Adipocyte (in vitro differentiated cells): ENCODE results near the gene CCNQ.

Source experiments
- DNase-seq: peaks from one replicate; pipeline ENCODE4 v3.0.0-alpha.2; 2015; ENCODE audit warnings: low read depth
- H3K27me3 ChIP-seq: replicated peaks from 2 replicates; pipeline ENCODE4 v1.7.0; 2013; ENCODE audit warnings: mild to moderate bottlenecking, low read length, moderate library complexity; ENCODE audit not compliant: control insufficient read depth, insufficient read depth
- H3K36me3 ChIP-seq: 2 replicates; pipeline ENCODE4 v1.7.0; 2013; ENCODE audit warnings: low read length, mild to moderate bottlenecking, moderate library complexity; ENCODE audit not compliant: control insufficient read depth, insufficient read depth, severe bottlenecking
- H3K4me1 ChIP-seq: 2 replicates; pipeline ENCODE4 v1.7.0; 2013; ENCODE audit warnings: mild to moderate bottlenecking, low read length, moderate library complexity; ENCODE audit not compliant: control insufficient read depth, insufficient read depth
- H3K4me3 ChIP-seq: 2 replicates; pipeline ENCODE4 v1.7.0; 2013; ENCODE audit warnings: mild to moderate bottlenecking, low read length, moderate library complexity
- H3K9ac ChIP-seq: 2 replicates; pipeline ENCODE4 v1.7.0; 2013; ENCODE audit warnings: mild to moderate bottlenecking, low read length, moderate library complexity
- H3K9me3 ChIP-seq: 2 replicates; pipeline ENCODE4 v1.7.0; 2013; ENCODE audit warnings: mild to moderate bottlenecking, low read length, moderate library complexity; ENCODE audit not compliant: control insufficient read depth

Gene CCNQ

GRCh38 chrX:153576961-153577360 is 22.0 kb downstream of the CCNQ start:
- peaks cover 48% of the 10 kb centered on the region for H3K27me3 ChIP-seq
- H3K9me3 ChIP-seq: no peaks in the 10 kb centered on the region
- H3K9ac ChIP-seq: no peak overlapping the region
- H3K36me3 ChIP-seq: no peaks in the 10 kb centered on the region
- no peaks in the 10 kb centered on the region for H3K4me1 ChIP-seq
- DNase-seq: no peak
- H3K4me3 ChIP-seq: no peak overlapping the region

DNA sequence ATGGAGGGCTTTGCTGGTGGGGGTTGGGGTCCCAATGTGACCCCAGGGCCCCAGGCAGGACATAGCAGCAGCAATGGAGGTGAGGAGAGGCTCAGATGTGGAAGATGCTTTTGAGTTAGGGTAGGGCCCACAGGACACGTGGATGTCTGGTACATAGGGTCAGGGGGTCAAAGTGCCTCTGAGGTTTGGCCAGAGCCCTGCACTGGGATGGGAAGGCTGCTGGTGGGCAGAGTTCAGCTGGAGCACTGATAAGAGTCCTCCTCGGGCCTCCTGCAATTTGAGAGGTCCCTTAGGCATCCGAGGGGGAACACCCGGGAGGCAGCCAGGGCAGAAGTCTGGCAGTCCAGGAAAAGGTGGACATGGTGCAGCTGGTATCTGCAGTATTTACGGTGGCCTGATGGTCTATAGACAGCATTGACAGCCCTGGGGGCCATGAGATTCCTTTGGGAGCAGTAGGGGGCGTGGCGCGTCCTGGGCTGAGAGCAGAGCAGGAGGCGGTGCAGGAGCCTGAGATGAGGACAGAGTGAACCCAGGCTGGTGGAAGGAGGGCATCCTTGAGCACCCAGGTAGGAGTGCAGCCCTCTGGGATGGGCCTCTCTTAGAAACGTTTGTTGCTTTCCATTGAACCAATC is 22.6 kb downstream of the CCNQ start:
- no peak overlapping the region for H3K9ac ChIP-seq
- H3K36me3 ChIP-seq: no peaks in the 10 kb centered on the region
- H3K27me3 ChIP-seq: peaks cover 51% of the 10 kb centered on the region
- H3K4me1 ChIP-seq: no peaks in the 10 kb centered on the region
- H3K4me3 ChIP-seq: no peak overlapping the region
- no peak for DNase-seq
- no peaks in the 10 kb centered on the region for H3K9me3 ChIP-seq

GRCh38 chrX:153573984-153574383 is 25.0 kb downstream of the CCNQ start:
- H3K4me1 ChIP-seq: no peaks in the 10 kb centered on the region
- no peak overlapping the region for H3K9ac ChIP-seq
- DNase-seq: no peak
- H3K27me3 ChIP-seq: peaks cover 52% of the 10 kb centered on the region
- H3K9me3 ChIP-seq: peaks cover 2% of the 10 kb centered on the region
- no peaks in the 10 kb centered on the region for H3K36me3 ChIP-seq
- H3K4me3 ChIP-seq: no peak overlapping the region

- Histone ChIP-seq H3K27me3 (peaks cover 61% of the 10 kb centered on the region), H3K36me3 (no peaks in the 10 kb centered on the region), H3K4me1 (no peaks in the 10 kb centered on the region), H3K9ac (no peak overlapping the region), H3K4me3 (no peak overlapping the region), H3K9me3 (peaks cover 2% of the 10 kb centered on the region)
- DNase-seq: no peak
Observed at GRCh38 chrX:153572601-153573000, 26.3 kb downstream of the CCNQ start.

GRCh38 chrX:153571534-153571908 is 27.4 kb downstream of the CCNQ start:
- H3K36me3 ChIP-seq: no peaks in the 10 kb centered on the region
- no peak overlapping the region for H3K4me3 ChIP-seq
- peaks cover 67% of the 10 kb centered on the region for H3K27me3 ChIP-seq
- H3K4me1 ChIP-seq: no peaks in the 10 kb centered on the region
- no peak for DNase-seq
- H3K9me3 ChIP-seq: peaks cover 2% of the 10 kb centered on the region
- no peak overlapping the region for H3K9ac ChIP-seq

GRCh38 chrX:153569475-153569874 is 29.5 kb downstream of the CCNQ start:
- Histone ChIP-seq H3K4me1 (no peaks in the 10 kb centered on the region), H3K9me3 (peaks cover 2% of the 10 kb centered on the region), H3K27me3 (peaks cover 71% of the 10 kb centered on the region), H3K36me3 (no peaks in the 10 kb centered on the region), H3K9ac (no peak overlapping the region), H3K4me3 (no peak overlapping the region)
- DNase-seq: no peak

DNA sequence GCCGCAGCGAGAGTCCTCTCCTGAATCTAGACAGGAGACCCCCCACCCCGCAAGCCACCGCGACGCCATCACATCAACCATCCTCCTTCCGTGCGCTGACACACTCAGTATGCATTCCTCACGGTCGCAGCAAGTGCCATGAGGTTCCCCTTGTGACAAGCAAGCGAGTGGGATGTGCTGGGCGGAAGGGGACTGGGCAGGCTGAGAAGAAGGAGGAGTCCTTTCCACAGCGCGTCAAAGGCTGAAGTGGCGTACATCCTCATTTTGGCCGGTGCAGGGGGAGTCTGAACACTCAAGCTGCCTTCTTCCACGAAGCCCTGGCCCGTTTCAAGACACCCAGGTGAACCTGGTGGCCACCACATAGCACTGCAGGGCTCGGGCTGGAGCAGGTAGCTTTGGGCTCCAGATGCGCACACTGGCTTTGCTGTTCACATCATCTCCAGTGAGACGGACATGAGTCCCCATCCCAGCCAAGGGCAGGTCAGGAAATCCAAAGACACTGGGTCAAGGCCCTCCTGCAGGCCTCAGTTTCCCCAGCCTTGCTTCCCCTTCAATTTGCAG is 30.4 kb downstream of the CCNQ start:
- no peak overlapping the region for H3K9ac ChIP-seq
- no peaks in the 10 kb centered on the region for H3K36me3 ChIP-seq
- no peak for DNase-seq
- peaks cover 62% of the 10 kb centered on the region for H3K27me3 ChIP-seq
- H3K4me1 ChIP-seq: no peaks in the 10 kb centered on the region
- no peak overlapping the region for H3K4me3 ChIP-seq
- peaks cover 2% of the 10 kb centered on the region for H3K9me3 ChIP-seq

GRCh38 chrX:153565996-153566580 is 32.9 kb downstream of the CCNQ start:
- Histone ChIP-seq H3K27me3 (peaks cover 53% of the 10 kb centered on the region), H3K36me3 (no peaks in the 10 kb centered on the region), H3K4me1 (no peaks in the 10 kb centered on the region), H3K9ac (no peak overlapping the region), H3K4me3 (no peak overlapping the region), H3K9me3 (peaks cover 2% of the 10 kb centered on the region)
- DNase-seq: no peak

GRCh38 chrX:153564047-153564606 is 34.8 kb downstream of the CCNQ start:
- Histone ChIP-seq H3K9ac (no peak overlapping the region), H3K36me3 (no peaks in the 10 kb centered on the region), H3K4me1 (peaks cover 5% of the 10 kb centered on the region), H3K27me3 (peaks cover 44% of the 10 kb centered on the region), H3K9me3 (no peaks in the 10 kb centered on the region), H3K4me3 (no peak overlapping the region)
- peak; percentile 5 for DNase-seq

GRCh38 chrX:153562546-153562945 is 36.4 kb downstream of the CCNQ start:
- no peak for DNase-seq
- peaks cover 34% of the 10 kb centered on the region for H3K27me3 ChIP-seq
- H3K36me3 ChIP-seq: no peaks in the 10 kb centered on the region
- no peak overlapping the region for H3K4me3 ChIP-seq
- peaks cover 14% of the 10 kb centered on the region for H3K4me1 ChIP-seq
- H3K9ac ChIP-seq: no peak overlapping the region
- no peaks in the 10 kb centered on the region for H3K9me3 ChIP-seq

GRCh38 chrX:153561337-153561736 is 37.6 kb downstream of the CCNQ start:
- no peak for DNase-seq
- H3K4me1 ChIP-seq: peaks cover 14% of the 10 kb centered on the region
- H3K9ac ChIP-seq: no peak overlapping the region
- no peak overlapping the region for H3K4me3 ChIP-seq
- no peaks in the 10 kb centered on the region for H3K36me3 ChIP-seq
- H3K9me3 ChIP-seq: no peaks in the 10 kb centered on the region
- H3K27me3 ChIP-seq: peaks cover 28% of the 10 kb centered on the region
